SK-N-SH (cell line): Measurements from ENCODE around the gene ADAP2.
"Not testable (repeated sequence)": the region's sequence is repeated elsewhere in the genome, so short reads cannot be mapped to it uniquely, and the experiment has no call there.

ENCODE experiments used
- CTCF ChIP-seq: fragments of 200-600 bp; sonication (generic); IDR thresholded peaks from 2 replicates; pipeline ENCODE4 v1.6.1; 2017; ENCODE audit warnings: antibody characterized with exemption, mild to moderate bottlenecking, moderate library complexity
- ELF1 ChIP-seq: IDR thresholded peaks from 2 replicates; pipeline ENCODE4 v1.4.0; 2012
- EP300 ChIP-seq, 2 experiments: IDR thresholded peaks; 2 replicates each; pipeline versions ENCODE4 v1.4.0 to v1.6.1; 2012; ENCODE audit warnings: borderline replicate concordance in 1 of 2, low read depth in 1 of 2, low read length in 1 of 2
- EZH2phosphoT487 ChIP-seq: fragments of 200-600 bp; sonication (generic); IDR thresholded peaks from 2 replicates; pipeline ENCODE4 v1.6.1; 2017; ENCODE audit warnings: low read depth, mixed run types, mild to moderate bottlenecking, antibody characterized with exemption, moderate library complexity, borderline replicate concordance
- FOXM1 ChIP-seq: IDR thresholded peaks from 2 replicates; pipeline ENCODE4 v1.4.0; 2012; ENCODE audit warnings: low read depth, mild to moderate bottlenecking
- GABPA ChIP-seq: IDR thresholded peaks from 2 replicates; pipeline ENCODE4 v1.4.0; 2012; ENCODE audit warnings: low read depth, mild to moderate bottlenecking
- MAX ChIP-seq: IDR thresholded peaks from 2 replicates; pipeline ENCODE4 v1.4.0; 2012; ENCODE audit warnings: low read depth
- RAD21 ChIP-seq: IDR thresholded peaks from 2 replicates; pipeline ENCODE4 v1.6.1; 2012; ENCODE audit warnings: mild to moderate bottlenecking, low read length
- RCOR1 ChIP-seq: fragments of 150-350 bp; IDR thresholded peaks from 2 replicates; pipeline ENCODE4 v1.6.1; 2017; ENCODE audit warnings: antibody characterized with exemption, low read length
- REST ChIP-seq: IDR thresholded peaks from 2 replicates; pipeline ENCODE4 v1.6.1; 2012; ENCODE audit warnings: mild to moderate bottlenecking, low read depth, low read length, moderate library complexity
- USF1 ChIP-seq: IDR thresholded peaks from 2 replicates; pipeline ENCODE4 v1.4.0; 2012; ENCODE audit warnings: low read depth, borderline replicate concordance

- not testable (repeated sequence) for TF ChIP-seq CTCF; MAX; EZH2phosphoT487; GABPA; REST; USF1; FOXM1; RCOR1; RAD21; EP300 (IDR thresholded peaks at IDR 0.05; ENCODE audit: borderline replicate concordance in 1 of 2, low read depth in 1 of 2, low read length in 1 of 2); ELF1
Measured at GRCh38 chr17:30929861-30930260, 8.1 kb downstream of the ADAP2 start.
